Measurements from ENCODE around the gene ACMSD.
"Not testable (repeated sequence)": the region's sequence is repeated elsewhere in the genome, so short reads cannot be mapped to it uniquely, and the experiment has no call there.

The ACMSD gene

GRCh38 chr2:134800341-134800740, 38.1 kb upstream of the ACMSD start:
- no peak overlapping the region for H3K4me3 ChIP-seq (ENCODE audit: low read depth, low read length)
- no peak for TF ChIP-seq CTCF (IDR thresholded peaks at IDR 0.05; ENCODE audit: borderline replicate concordance, insufficient read depth, low read depth, low read length)

GRCh38 chr2:134803609-134804405, 34.6 kb upstream of the ACMSD start:
- not testable (repeated sequence) for H3K4me3 ChIP-seq (ENCODE audit: low read depth, low read length)

- no peak for TF ChIP-seq CTCF (IDR thresholded peaks at IDR 0.05; ENCODE audit: borderline replicate concordance, insufficient read depth, low read depth, low read length)
Measured at GRCh38 chr2:134815741-134816140, 22.7 kb upstream of the ACMSD start.

GRCh38 chr2:134818321-134818720, 20.1 kb upstream of the ACMSD start:
- no peak overlapping the region for H3K4me3 ChIP-seq (ENCODE audit: low read depth, low read length)
- TF ChIP-seq CTCF (IDR thresholded peaks at IDR 0.05; ENCODE audit: borderline replicate concordance, insufficient read depth, low read depth, low read length), result no peak

More at GRCh38 chr2:134815741-134816140, 22.7 kb upstream of the ACMSD start:
- no peak overlapping the region for H3K4me3 ChIP-seq (ENCODE audit: low read depth, low read length)

- H3K4me3 ChIP-seq (ENCODE audit: low read depth, low read length), result no peak overlapping the region
- no peak for TF ChIP-seq CTCF (IDR thresholded peaks at IDR 0.05; ENCODE audit: borderline replicate concordance, insufficient read depth, low read depth, low read length)
Measured at GRCh38 chr2:134819334-134819733, 19.1 kb upstream of the ACMSD start.

- no peak for TF ChIP-seq CTCF (IDR thresholded peaks at IDR 0.05; ENCODE audit: borderline replicate concordance, insufficient read depth, low read depth, low read length)
Measured at GRCh38 chr2:134823431-134823830, 15.0 kb upstream of the ACMSD start.

GRCh38 chr2:134823832-134824231, 14.6 kb upstream of the ACMSD start:
- no peak for TF ChIP-seq CTCF (IDR thresholded peaks at IDR 0.05; ENCODE audit: borderline replicate concordance, insufficient read depth, low read depth, low read length)
- no peak overlapping the region for H3K4me3 ChIP-seq (ENCODE audit: low read depth, low read length)

More at GRCh38 chr2:134823431-134823830, 15.0 kb upstream of the ACMSD start:
- H3K4me3 ChIP-seq (ENCODE audit: low read depth, low read length), result no peak overlapping the region

GRCh38 chr2:134825716-134826115, 12.7 kb upstream of the ACMSD start:
- not testable (repeated sequence) for H3K4me3 ChIP-seq (ENCODE audit: low read depth, low read length)

Measured in GM12875 (cell line).